ENCODE results near the gene SLC25A21.

SLC25A21 gene

DNA sequence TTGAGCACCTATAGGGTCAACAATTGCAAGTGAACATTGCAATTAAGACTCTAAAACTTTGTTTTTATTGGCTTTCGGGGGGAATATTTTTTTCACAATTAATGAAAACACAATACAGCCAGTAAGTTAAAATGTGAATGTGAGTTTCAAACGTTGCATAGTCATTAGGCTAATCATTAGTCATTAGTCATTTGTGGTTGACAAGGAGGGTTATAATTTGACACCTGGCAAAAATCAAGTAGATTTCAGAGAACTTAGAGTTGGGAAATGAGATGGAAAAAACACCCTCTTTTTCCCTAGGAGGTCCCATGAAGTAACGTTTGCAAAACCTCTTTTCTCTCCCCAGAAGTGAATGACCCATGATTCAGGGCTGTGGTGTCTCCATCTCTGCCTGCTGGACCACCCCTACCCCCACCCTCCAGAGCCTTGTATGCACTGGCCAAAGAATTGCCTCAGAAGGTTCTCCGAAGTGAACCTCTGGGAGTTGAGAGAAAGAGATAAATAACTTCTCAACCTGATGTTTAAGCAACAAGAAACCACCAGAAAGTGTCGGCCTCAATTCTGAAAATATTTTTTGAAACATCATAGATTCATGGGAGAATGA is 314.5 kb downstream of the SLC25A21 start:
- DNase-seq, result no peak

- DNase-seq, result no peak
Observed at GRCh38 chr14:36857136-36857535, 315.3 kb downstream of the SLC25A21 start.

- DNase-seq, result no peak
Observed at GRCh38 chr14:36856095-36856878, 316.1 kb downstream of the SLC25A21 start.

DNA sequence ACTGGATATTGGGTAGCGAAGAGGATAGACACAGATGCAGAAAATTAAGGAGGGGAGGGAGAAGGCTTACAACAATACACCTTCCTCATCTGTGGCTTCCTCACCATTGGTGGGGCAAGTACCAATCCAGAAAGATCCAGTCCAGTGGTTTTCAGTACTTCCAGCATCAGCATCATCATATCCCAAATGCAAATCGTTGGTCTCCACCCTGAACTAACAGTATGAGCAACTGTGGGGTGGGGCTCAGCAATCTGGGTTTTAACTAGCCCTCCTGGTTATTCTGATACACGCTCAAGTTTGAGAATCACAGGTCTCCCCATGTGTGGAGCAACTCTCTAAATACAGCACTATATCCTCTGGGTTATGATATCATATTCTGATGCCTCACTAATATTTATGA is 317.0 kb downstream of the SLC25A21 start:
- no peak for DNase-seq

GRCh38 chr14:36852981-36853691 is 319.3 kb downstream of the SLC25A21 start:
- DNase-seq, result no peak

- DNase-seq, result no peak
Observed at GRCh38 chr14:36848213-36848612, 324.2 kb downstream of the SLC25A21 start.

- DNase-seq, result no peak
Observed at GRCh38 chr14:36847366-36847765, 325.0 kb downstream of the SLC25A21 start.

DNA sequence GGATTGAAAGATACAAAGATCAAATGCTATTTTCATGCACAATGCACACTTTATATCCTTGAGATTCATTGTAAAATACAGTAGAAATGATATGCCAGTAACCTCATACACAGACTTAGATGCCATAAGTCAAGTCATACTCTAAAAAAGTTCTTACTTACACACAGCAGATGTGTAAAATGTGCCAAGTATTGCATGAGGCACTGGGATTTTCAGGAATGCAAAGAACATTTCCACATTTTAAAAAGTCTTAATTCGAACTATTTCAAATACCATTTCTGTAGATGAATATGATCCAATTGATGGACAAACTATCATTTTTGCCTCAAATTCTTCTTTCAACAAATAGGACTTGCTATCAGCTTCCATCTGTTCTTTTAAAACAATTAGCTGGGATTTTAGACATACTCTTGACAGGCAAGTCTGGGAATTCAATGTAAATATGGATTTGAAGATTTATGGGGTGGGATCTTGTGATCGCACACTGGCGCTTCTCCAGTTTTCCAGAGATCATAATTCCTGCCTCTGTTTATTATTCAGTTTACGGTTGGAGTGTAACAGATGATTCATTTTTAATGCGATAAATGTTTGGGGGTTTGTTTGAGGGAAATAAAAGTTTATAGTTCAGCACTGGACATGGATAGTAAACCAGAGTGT is 326.9 kb downstream of the SLC25A21 start:
- no peak for DNase-seq

DNA sequence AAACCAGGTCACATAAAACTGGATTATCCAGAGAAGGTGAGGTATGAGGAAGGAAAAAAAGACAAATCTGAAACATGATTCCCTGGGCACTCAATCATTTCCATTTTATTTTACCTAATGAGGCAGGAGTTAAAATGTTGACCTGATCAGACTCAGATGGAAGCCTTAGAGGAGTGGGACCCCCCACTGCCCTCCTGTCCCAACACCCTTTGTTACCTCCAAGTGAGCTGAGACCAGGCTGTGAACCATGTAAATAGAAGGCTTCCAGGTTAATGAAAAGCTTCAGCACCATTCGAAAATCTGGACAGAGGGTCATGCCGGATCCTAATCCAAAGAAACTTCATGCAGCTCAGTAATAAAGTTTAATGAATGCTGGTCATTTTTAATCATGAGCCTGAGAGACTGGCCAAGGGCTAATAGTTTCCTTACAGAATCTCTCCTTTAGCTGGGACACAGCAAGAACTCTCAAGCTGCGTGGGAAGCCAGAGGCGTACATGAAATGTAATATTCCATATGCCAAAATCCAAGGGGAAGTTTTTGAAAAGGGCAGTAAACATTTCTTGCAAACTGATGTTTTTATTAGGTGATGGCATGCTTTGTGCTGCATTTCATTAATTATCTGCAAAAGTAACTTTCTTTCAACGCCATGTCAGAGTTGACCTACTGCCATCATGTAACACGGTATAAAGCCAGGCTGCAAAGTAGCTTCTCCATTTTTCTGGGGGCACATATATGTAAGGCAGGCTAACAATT is 327.8 kb downstream of the SLC25A21 start:
- DNase-seq, result no peak

DNA sequence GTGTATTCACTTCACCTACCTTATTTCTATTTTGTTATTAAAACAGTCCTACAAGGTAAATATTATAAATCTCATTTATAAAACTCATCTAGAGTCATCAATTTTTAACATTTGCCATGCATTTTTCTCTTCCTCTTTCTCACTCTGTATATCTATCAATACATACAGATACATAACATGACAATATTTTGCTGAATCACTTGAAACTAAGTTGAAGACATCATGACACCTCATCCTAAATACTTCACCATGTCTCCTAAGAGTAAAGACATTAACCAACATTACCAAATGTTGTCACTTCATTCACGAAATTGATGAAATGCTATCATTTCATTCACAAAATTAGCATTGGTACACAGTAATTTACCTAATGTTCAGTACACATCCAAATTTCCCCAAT is 329.0 kb downstream of the SLC25A21 start:
- DNase-seq, result no peak

GRCh38 chr14:36835128-36835527 is 337.3 kb downstream of the SLC25A21 start:
- no peak for DNase-seq

DNA sequence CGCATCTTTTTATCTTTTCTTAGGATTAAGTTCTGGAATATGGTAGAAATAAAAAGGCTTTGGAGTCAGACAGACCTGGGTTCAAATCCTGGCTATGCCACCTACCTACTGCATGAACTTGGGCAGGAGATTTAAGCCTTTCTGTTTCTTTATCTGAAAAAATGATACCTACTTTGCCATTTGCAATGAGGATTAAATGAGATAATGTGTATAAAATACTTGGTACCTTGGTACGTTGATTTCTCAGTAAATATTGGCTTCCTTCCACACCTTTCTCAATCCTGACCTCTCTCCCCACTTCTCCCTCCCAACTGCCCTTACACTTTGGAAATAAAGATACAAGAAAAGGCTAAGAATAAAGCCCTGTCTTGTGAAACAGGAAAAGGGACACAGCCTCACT is 338.1 kb downstream of the SLC25A21 start:
- DNase-seq, result no peak

DNA sequence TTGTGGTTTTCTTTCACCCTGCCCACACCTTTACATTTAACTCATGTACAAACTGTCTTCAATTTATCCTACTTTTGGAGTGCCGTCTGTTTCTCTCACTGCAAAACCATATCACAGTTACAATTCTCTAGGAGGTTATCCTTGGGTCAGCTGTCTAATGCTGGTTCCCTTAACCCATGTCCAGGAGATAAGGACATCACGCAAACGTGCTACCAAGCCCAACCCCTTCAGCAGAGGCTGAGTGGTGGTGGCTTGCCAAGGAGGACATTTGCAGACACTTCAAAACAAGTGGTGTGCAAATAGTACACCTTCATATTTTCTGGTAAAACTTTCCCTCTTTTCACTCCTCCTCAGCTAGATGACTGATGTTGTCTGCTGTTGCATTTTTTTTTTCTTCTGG is 342.9 kb downstream of the SLC25A21 start:
- DNase-seq, result no peak

DNA sequence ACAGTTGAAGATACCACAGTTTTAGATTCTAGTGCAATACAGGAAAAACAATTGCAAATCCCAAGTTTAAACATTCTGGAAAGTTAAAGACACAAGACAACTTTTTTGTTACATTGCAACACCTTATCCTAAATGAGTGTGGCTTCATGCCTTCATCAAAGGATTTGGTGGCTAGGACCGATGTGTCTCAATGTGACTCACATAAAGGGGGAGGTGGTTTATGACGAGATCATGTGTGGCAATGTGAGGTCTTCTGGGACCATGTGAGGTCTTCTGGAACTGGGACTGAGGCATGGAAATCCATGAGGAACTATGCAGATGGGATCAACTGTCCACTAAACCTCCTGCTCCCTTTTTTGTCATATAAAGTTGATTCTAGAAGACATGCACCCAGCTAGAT is 344.5 kb downstream of the SLC25A21 start:
- no peak for DNase-seq

- no peak for DNase-seq
Observed at GRCh38 chr14:36826614-36827013, 345.8 kb downstream of the SLC25A21 start.

- no peak for DNase-seq
Observed at GRCh38 chr14:36824854-36825253, 347.6 kb downstream of the SLC25A21 start.

DNA sequence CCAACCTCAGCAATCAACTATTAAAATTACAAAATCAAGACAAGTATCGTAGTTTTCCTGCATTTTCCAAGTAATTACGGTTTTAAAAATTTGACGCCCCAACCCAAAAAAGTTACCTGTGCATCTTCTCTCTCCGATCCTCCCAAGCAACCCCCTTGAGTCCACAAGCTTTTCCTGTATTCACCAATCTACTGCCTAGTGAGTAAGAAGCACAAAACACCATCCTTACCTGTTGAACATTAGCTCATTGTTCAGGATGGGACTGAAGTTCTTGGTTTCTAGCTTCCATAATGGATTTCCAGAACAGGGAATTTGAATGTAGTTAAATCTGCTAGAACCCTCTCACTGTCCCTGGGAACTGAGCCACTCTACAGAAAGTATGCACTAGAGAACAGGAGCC is 348.8 kb downstream of the SLC25A21 start:
- DNase-seq, result no peak

- no peak for DNase-seq
Observed at GRCh38 chr14:36822685-36823084, 349.7 kb downstream of the SLC25A21 start.

GRCh38 chr14:36820901-36821300 is 351.5 kb downstream of the SLC25A21 start:
- DNase-seq, result no peak

- DNase-seq, result no peak
Observed at GRCh38 chr14:36820111-36820709, 352.2 kb downstream of the SLC25A21 start.

- no peak for DNase-seq
Observed at GRCh38 chr14:36818794-36819384, 353.5 kb downstream of the SLC25A21 start.

DNA sequence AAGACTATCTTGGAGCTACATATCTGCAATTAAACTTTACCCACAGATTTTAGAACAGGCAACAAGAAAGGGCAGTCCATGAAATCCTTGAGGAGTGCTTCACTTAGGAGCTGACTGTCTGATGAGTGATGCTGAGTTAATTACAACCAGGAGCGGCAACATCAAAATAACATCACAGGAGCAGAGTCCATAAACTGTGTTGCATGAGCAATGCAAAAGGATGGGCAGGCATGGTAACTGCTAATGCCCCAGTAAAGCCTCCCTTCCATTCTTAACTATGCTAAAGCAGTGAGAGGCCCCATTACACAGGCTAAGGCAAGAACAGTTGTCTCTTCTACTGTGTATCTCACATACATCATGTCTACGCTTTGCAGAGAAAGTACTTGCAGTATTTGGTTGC is 354.2 kb downstream of the SLC25A21 start:
- no peak for DNase-seq

All from activated CD4-positive, alpha-beta T cell treated with anti-CD3 and anti-CD28 coated beads, Interleukin-2, amount 50 U/mL, for 48 hours (primary cell).